CD4-positive, CD25-positive, alpha-beta regulatory T cell (primary cell): ENCODE results near the gene CPNE5. TPM values are rescaled to one million over a fixed set of nuclear protein-coding genes. Genes with fewer than 3 reads are reported as not detected.

Experiments used
- ATAC-seq, 2 donors: fragments of 150-1000 bp; cut with Tn5 transposase; one replicate each; pipeline ENCODE4 v1.10.0; 2021; ENCODE audit warnings: low read depth in 2 of 2, moderate number of reproducible peaks in 2 of 2, moderate library complexity in 1 of 2
- DNase-seq, 3 donors: peaks; one replicate each; pipeline versions ENCODE4 v3.0.0 to v3.0.0-alpha.2; 2012 to 2022; ENCODE audit warnings: mixed read lengths in 1 of 3
- H3K27ac ChIP-seq: one replicate; pipeline ENCODE4 v1.7.0; 2013; ENCODE audit warnings: mild to moderate bottlenecking, low read length; ENCODE audit not compliant: insufficient read depth, poor library complexity, severe bottlenecking
- H3K27me3 ChIP-seq: one replicate; pipeline ENCODE4 v1.7.0; 2013; ENCODE audit warnings: low read length; ENCODE audit not compliant: control insufficient read depth, insufficient read depth
- H3K36me3 ChIP-seq: one replicate; pipeline ENCODE4 v1.7.0; 2013; ENCODE audit warnings: mild to moderate bottlenecking, low read length, moderate library complexity; ENCODE audit not compliant: control insufficient read depth, insufficient read depth
- H3K4me1 ChIP-seq: 2 replicates; pipeline ENCODE4 v1.7.0; 2013; ENCODE audit warnings: mild to moderate bottlenecking, low read length; ENCODE audit not compliant: insufficient read depth, control insufficient read depth, poor library complexity, severe bottlenecking
- H3K4me3 ChIP-seq: one replicate; pipeline ENCODE4 v1.7.0; 2013; ENCODE audit warnings: low read depth, mild to moderate bottlenecking, low read length, moderate library complexity
- H3K9me3 ChIP-seq, 2 experiments: 1 replicate in 1 of 2; 2 replicates in 1 of 2; pipeline ENCODE4 v1.7.0; 2013; ENCODE audit warnings: low read length in 2 of 2, mild to moderate bottlenecking in 1 of 2, moderate library complexity in 1 of 2; ENCODE audit not compliant: control insufficient read depth in 2 of 2
- H3K27ac Mint-ChIP-seq, 3 donors: one replicate each; pipeline ENCODE4 v1.8.0; 2020 to 2022; ENCODE audit warnings: mild to moderate bottlenecking in 3 of 3, mixed read lengths in 3 of 3, moderate library complexity in 2 of 3
- H3K27me3 Mint-ChIP-seq: one replicate; pipeline ENCODE4 v1.8.0; 2022; ENCODE audit warnings: mild to moderate bottlenecking, mixed read lengths
- H3K36me3 Mint-ChIP-seq: one replicate; pipeline ENCODE4 v1.8.0; 2020; ENCODE audit warnings: mixed read lengths
- H3K4me1 Mint-ChIP-seq, 4 donors: one replicate each; pipeline ENCODE4 v1.8.0; 2020 to 2022; ENCODE audit warnings: mixed read lengths in 4 of 4, mild to moderate bottlenecking in 1 of 4
- H3K4me3 Mint-ChIP-seq, 4 donors: one replicate each; pipeline ENCODE4 v1.8.0; 2020 to 2022; ENCODE audit warnings: mild to moderate bottlenecking in 4 of 4, mixed read lengths in 4 of 4, moderate library complexity in 3 of 4
- H3K9me3 Mint-ChIP-seq, 7 donors: one replicate each; pipeline ENCODE4 v1.8.0; 2020 to 2022; ENCODE audit warnings: mixed read lengths in 7 of 7, mild to moderate bottlenecking in 3 of 7, moderate library complexity in 2 of 7
- polyA plus RNA-seq, 4 donors: library from polyadenylated mRNA; unstranded; fragments of 300-500 nt; fragmentation: Illumina TruSeq; gene quantifications; one replicate each; pipeline ENCODE4 v1.2.3, GENCODE V29; 2021
- total RNA-seq: library from RNA; stranded (reverse); gene quantifications from one replicate; pipeline ENCODE4 v1.2.3, GENCODE V29; 2022

Gene CPNE5
- total and polyA plus RNA-seq, 5 donors from 2014 or later, result 0.16 to 4.3 (median 0.83) TPM

DNA sequence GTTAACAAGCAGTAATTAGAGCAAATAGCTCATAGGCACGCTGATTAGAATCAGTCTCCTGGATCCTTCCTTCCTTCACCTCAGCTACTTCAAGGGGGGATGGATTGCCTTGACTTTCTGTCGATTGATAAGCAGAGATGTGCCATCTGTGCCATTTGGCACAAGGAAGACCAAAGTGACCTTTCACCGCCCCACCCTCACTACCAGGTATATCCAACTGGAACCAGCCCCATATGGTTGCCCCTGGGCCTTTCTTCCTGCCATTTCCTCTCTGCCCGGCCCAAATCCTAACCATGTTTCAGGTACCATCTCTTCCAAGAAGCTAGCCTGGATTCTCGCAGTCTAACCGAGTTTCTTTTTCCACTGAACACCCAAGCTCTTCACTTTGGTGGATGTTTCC, 8.7 kb upstream of the CPNE5 start:
- H3K4me3 Mint-ChIP-seq, result no peak overlapping the region

DNA sequence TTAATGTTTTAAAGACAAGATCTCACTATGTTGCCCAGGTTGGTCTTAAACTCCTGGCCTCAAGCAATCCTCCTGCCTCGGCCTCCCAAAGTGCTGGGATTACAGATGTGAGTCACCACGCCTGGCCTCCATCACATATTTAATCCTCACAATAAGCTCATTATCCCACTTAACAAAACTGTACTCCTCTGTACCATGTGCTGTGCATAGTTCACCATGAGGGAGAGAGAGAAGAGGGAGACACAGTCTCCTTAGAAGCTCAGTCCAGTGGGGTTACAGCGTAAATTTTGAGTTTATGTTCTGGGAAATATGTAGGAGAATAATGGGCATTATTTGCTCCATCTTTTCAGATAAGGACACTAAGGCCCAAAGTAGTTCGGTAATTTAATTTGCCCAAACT, 7.9 kb upstream of the CPNE5 start:
- Histone ChIP-seq H3K9me3 (peaks cover 10 to 18% of the 10 kb centered on the region in 2 experiments), H3K27ac (no peak overlapping the region), H3K36me3 (no peaks in the 10 kb centered on the region), H3K27me3 (no peaks in the 10 kb centered on the region), H3K4me1 (no peaks in the 10 kb centered on the region), H3K4me3 (no peak overlapping the region)
- Mint-ChIP-seq H3K27me3 (peaks cover 4% of the 10 kb centered on the region), H3K27ac (peak overlapping the region in 1 of 3 donors; percentile 37), H3K4me3 (no peak overlapping the region), H3K36me3 (peaks cover 8% of the 10 kb centered on the region), H3K4me1 (peaks cover 0 to 2% (median under 1%) of the 10 kb centered on the region in 4 donors), H3K9me3 (peaks cover 0 to 10% (median 1%) of the 10 kb centered on the region in 7 donors)
- DNase-seq, result no peak
- ATAC-seq, result no peak

More for the DNA sequence above, 8.7 kb upstream of the CPNE5 start:
- Histone ChIP-seq H3K36me3 (peaks cover 3% of the 10 kb centered on the region), H3K4me3 (no peak overlapping the region), H3K9me3 (peaks cover 10 to 18% of the 10 kb centered on the region in 2 experiments), H3K27me3 (no peaks in the 10 kb centered on the region), H3K27ac (no peak overlapping the region), H3K4me1 (no peaks in the 10 kb centered on the region)
- Mint-ChIP-seq H3K27me3 (peaks cover under 1% of the 10 kb centered on the region), H3K36me3 (peaks cover 11% of the 10 kb centered on the region), H3K4me1 (peaks cover 0 to 2% (median under 1%) of the 10 kb centered on the region in 4 donors), H3K27ac (no peak overlapping the region), H3K9me3 (peaks cover 0 to 10% (median 1%) of the 10 kb centered on the region in 7 donors)
- DNase-seq (no peak), ATAC-seq (no peak)

DNA sequence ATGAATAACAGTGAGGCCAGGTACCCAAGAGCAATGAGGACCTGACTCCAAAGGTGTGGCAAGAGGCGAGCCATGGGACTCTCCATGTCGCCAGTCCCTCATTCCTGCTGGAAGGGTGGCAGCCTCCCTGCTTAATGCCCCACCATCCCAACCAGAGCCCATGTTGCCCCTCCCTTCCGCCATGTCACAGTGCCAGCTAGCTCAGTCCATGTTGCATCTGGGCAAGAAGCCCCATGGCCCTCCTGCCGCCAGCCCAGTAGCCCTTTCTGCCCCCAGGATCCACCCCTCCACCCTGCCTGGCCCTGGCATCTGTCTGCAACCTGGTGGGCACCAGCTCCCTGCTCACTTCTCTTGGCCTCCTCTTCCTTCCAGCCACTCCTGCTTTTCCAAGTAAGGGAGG, 6.0 kb upstream of the CPNE5 start:
- H3K27ac ChIP-seq, result no peak overlapping the region
- H3K4me3 Mint-ChIP-seq, result no peak overlapping the region
- H3K27ac Mint-ChIP-seq, result no peak overlapping the region
- H3K4me3 ChIP-seq, result no peak overlapping the region
- H3K9me3 ChIP-seq, result peaks cover 4% of the 10 kb centered on the region in 2 experiments
- H3K4me1 Mint-ChIP-seq, result peaks cover 0 to 11% (median 4%) of the 10 kb centered on the region in 4 donors
- H3K36me3 ChIP-seq, result no peaks in the 10 kb centered on the region
- peaks cover 6% of the 10 kb centered on the region for H3K36me3 Mint-ChIP-seq
- ATAC-seq, result no peak
- peaks cover 2% of the 10 kb centered on the region for H3K27me3 ChIP-seq
- peaks cover 0 to 3% (median 0%) of the 10 kb centered on the region in 7 donors for H3K9me3 Mint-ChIP-seq
- no peak for DNase-seq
- H3K4me1 ChIP-seq, result peaks cover 4% of the 10 kb centered on the region
- peaks cover 12% of the 10 kb centered on the region for H3K27me3 Mint-ChIP-seq

DNA sequence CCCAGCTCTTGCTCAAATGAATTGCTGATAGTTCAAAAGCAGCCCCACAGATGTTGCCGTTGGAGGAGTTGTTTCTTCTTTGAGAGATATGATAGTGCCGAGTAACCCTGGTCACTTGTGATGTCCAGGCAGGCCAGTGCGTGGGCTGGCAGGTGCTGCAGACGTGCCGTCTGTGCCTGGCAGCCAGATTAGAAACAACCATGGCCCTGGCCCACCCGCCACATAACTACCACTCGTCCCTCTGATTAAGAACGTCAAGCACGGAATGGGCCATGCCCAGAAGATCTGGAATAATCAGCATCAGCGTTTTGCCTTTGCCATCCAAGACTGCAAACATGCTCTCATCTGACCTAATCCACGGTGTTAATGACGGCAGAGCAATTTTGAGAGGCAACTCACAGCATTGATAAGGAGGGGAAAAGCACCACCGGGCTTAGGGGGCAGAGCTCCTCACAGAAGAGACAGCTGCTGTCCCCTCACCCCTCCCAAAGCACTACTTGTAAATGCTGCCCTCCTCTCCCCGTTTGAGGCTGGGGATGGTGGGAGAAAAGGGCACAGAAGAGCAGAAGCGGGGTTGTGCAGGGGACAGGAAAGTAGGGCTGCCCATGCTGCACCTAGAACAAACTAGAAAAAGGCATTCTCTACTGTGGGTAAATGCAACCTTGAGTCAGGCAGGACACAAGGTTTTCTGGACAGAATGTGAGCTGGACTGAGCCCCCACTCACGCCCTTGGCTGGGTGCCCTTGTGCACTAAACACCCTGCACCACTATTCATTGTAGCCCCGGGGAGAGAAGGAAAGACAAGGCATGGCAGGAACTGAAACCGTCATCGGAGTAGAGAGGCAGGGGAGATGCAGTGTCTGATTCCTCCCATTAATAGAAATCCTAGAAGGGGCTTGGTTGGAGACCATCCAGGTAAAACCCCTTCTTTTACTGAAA, 5.3 kb upstream of the CPNE5 start:
- no peak overlapping the region for H3K27ac ChIP-seq
- H3K4me1 ChIP-seq, result peaks cover 11% of the 10 kb centered on the region
- peaks cover 2% of the 10 kb centered on the region for H3K27me3 ChIP-seq
- no peak overlapping the region for H3K4me3 ChIP-seq
- H3K36me3 ChIP-seq, result no peaks in the 10 kb centered on the region
- Mint-ChIP-seq H3K27ac (no peak overlapping the region), H3K4me1 (peaks cover 0 to 14% (median 3%) of the 10 kb centered on the region in 4 donors), H3K36me3 (peaks cover 2% of the 10 kb centered on the region), H3K27me3 (peaks cover 15% of the 10 kb centered on the region), H3K9me3 (peaks cover 0 to 1% (median 0%) of the 10 kb centered on the region in 7 donors), H3K4me3 (no peak overlapping the region)
- no peak for ATAC-seq
- H3K9me3 ChIP-seq, result no peaks in the 10 kb centered on the region
- DNase-seq, result no peak

DNA sequence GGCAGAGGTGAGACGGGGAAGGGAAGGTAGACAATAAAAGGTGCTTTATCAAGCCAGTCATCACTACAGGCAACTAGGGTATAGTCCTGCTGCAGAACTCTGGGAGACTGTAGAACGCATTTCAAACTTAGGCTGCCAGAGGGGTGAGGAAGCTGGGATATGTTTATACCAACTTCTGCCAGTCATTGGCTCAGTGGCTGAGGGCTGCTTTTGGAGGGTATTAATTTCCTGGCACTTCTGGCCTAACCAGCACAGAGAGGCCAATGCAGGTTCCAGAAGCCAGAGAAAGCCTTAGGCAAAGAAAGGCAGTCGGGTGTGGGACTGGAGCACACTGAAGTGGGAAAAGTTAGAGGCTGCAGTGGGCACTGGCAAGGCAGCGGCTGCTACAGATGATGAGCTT, 3.9 kb upstream of the CPNE5 start:
- Histone ChIP-seq H3K9me3 (no peaks in the 10 kb centered on the region), H3K27me3 (peaks cover 5% of the 10 kb centered on the region), H3K36me3 (no peaks in the 10 kb centered on the region), H3K27ac (no peak overlapping the region), H3K4me3 (no peak overlapping the region), H3K4me1 (peaks cover 18% of the 10 kb centered on the region)
- peaks cover 0 to 1% (median 0%) of the 10 kb centered on the region in 7 donors for H3K9me3 Mint-ChIP-seq
- peaks cover 23% of the 10 kb centered on the region for H3K27me3 Mint-ChIP-seq
- no peak overlapping the region for H3K27ac Mint-ChIP-seq
- peak overlapping the region in 1 of 4 donors; percentile 43 for H3K4me3 Mint-ChIP-seq
- DNase-seq (no peak), ATAC-seq (no peak)
- H3K36me3 Mint-ChIP-seq, result peaks cover 2% of the 10 kb centered on the region
- H3K4me1 Mint-ChIP-seq, result peaks cover 0 to 20% (median 3%) of the 10 kb centered on the region in 4 donors

DNA sequence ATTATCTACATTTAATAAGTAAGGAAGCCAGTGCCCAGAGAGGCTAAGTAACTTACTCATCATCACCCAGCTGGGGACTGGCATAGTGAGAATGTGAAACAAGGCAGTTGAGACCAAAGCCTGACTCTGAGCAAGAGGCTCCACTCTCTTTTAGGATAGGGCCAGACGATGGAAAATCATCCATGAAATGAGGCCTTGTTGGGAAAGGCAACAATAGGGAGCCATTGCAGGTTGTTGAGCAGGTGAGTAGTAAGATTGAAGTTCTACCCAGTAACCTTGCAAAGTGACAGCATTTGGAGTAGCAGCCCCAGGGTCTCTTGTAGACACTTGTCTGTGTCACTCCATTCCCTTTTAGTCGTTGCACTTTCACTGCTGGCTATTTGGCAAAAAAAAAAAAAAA, 2.5 kb upstream of the CPNE5 start:
- Histone ChIP-seq H3K36me3 (no peaks in the 10 kb centered on the region), H3K4me1 (peaks cover 18% of the 10 kb centered on the region), H3K9me3 (no peaks in the 10 kb centered on the region), H3K27ac (no peak overlapping the region), H3K27me3 (peaks cover 12% of the 10 kb centered on the region), H3K4me3 (no peak overlapping the region)
- no peak for ATAC-seq
- H3K4me1 Mint-ChIP-seq, result peaks cover 0 to 20% (median 3%) of the 10 kb centered on the region in 4 donors
- no peak overlapping the region for H3K27ac Mint-ChIP-seq
- H3K4me3 Mint-ChIP-seq, result no peak overlapping the region
- peaks cover 30% of the 10 kb centered on the region for H3K27me3 Mint-ChIP-seq
- DNase-seq, result no peak
- peaks cover 0 to 1% (median 0%) of the 10 kb centered on the region in 7 donors for H3K9me3 Mint-ChIP-seq
- peaks cover 5% of the 10 kb centered on the region for H3K36me3 Mint-ChIP-seq

DNA sequence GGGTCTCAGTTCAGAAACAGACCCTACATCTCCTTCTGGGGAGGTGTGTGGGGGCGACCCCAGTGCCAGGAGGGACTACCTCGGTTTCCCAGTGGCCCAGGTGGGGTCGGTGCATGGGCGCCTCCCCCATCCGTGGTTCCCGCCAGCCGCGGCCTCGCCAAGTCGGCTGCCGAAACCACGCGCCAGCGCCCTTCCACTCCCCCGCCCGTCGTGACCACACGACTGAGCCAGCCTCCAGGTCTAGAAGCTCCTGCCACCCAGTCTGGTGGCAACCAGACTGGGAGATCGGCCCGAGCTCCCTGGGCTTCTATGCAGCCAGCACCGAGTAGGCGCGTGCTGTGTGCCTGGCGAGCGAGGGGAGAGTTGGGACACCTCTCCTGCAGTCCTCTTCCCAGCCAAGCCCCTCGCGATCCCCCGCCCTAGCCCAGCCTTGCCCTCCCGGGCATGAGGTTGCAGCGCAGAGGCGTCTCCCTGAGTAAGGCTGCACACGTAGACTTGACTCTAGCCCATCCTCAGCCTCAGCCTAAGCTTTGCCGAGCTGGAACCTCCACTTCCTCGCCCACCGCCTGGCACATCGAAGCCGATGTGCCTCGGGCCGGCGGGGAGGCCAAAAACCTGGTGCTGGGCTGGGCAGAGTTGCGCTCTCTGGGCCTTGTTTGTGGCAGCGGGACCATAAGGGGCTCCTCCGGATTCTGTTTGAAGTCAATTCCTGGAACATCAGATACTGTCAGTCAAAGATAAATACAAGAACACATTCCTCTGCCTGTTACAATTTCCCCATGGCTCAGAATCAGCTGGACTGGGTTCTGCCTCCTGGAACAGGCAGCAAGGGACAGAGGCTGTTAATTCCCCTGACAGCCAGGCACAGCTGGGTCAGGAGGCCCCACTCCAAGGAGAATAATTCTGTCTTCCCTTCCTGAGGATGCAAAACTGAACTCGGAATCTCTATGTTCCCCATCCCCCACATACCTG, 1.5 kb upstream of the CPNE5 start:
- Histone ChIP-seq H3K4me1 (peaks cover 18% of the 10 kb centered on the region), H3K27ac (no peak overlapping the region), H3K4me3 (no peak overlapping the region), H3K36me3 (no peaks in the 10 kb centered on the region), H3K9me3 (no peaks in the 10 kb centered on the region), H3K27me3 (peaks cover 12% of the 10 kb centered on the region)
- Mint-ChIP-seq H3K27ac (no peak overlapping the region), H3K4me1 (peaks cover 0 to 20% (median 3%) of the 10 kb centered on the region in 4 donors), H3K27me3 (peaks cover 34% of the 10 kb centered on the region), H3K9me3 (peaks cover 0 to 1% (median 0%) of the 10 kb centered on the region in 7 donors), H3K36me3 (peaks cover 5% of the 10 kb centered on the region), H3K4me3 (peak overlapping the region; percentile 70 to 80 (median 75))
- peak in 1 of 2 donors; percentile 40 for ATAC-seq
- peak in 1 of 3 donors; percentile 34 for DNase-seq
